Stimulated activated CD8-positive, alpha-beta memory T cell treated with anti-CD3 and anti-CD28 coated beads, Interleukin-12 subunit alpha, Interleukin-12 subunit beta, amount 100 ng/mL, for 4 hours (primary cell): ENCODE data around the gene EP400.

Experiments used
- DNase-seq: peaks from one replicate; pipeline ENCODE4 v3.0.0-alpha.2; 2020; ENCODE audit warnings: low read depth

The EP400 gene

DNA sequence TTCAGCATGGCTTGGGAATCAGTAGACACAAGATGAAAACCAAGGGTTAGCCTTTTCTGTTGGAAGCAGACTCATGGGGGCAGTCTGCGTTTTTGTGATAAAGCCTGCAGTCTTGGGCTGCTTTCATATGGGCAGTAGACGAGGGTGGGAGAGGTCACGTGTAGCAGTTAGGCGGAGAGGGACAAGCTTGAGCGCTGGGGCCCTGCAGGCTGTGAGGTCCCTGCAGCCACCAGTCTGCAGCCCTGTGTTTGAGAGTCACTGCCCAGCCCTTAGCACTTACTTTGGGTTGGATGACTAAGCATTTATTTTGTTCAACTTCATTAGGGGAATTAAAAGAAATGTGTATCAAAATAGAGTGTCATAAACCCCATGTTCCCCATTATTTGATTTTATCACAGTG lies 37.2 kb downstream of the EP400 start:
- no peak for DNase-seq

GRCh38 chr12:131987552-131987951 lies 37.8 kb downstream of the EP400 start:
- DNase-seq, result no peak

DNA sequence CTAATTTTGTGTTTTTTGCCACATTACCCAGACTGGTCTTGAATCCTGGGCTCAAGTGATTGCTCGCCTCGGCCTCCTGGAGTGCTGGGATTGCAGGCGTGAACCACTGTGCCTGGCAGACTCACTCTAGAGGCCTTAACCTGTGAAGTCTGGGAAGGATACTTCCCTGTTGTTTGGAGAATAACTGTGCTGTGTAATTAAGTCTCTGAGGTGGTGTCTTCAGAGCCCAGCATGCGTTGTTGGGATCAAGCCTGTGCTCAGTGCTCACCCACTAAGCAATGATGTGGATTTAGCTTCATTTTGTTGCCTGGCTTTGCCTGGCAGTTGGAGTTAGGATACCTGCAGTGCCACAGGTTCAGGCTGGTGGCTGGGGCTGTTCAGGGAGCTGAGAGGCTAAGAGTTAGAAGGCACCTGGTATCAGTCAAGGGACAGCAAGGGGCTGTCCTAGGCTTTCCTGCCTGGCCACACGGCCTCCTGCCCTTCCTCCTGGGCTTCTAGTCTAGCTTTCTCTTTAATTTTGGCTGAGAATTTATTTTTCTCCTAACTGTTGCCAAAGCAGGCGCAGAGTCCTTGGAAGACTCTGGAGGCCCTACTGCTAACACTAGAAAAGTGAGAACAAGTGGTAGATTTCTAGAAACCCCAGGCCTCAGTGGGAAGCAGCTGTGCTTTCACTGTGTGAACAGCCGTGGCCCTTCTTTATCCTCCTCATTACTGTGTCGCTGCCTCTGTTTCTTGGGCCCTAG lies 38.5 kb downstream of the EP400 start:
- no peak for DNase-seq

GRCh38 chr12:131989021-131989420 lies 39.3 kb downstream of the EP400 start:
- no peak for DNase-seq

- no peak for DNase-seq
These were observed 40.6 kb downstream of the EP400 start for GRCh38 chr12:131990066-131990979.

DNA sequence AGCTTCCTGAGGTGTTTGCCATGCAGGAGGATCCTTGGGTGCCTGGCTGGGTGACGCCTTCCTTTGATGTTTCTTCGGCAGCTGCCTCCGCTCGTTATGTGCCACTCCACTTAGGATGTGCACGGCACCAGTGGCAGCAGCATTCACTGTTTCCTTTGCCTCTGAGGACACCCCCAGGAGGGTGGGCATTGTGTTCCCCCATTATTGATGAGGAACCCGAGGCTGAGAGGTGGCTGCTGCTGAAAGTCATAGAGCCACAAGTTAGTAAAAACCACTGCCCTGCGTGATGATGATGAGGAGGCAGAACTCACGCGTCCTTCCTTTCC lies 41.2 kb downstream of the EP400 start:
- no peak for DNase-seq

DNA sequence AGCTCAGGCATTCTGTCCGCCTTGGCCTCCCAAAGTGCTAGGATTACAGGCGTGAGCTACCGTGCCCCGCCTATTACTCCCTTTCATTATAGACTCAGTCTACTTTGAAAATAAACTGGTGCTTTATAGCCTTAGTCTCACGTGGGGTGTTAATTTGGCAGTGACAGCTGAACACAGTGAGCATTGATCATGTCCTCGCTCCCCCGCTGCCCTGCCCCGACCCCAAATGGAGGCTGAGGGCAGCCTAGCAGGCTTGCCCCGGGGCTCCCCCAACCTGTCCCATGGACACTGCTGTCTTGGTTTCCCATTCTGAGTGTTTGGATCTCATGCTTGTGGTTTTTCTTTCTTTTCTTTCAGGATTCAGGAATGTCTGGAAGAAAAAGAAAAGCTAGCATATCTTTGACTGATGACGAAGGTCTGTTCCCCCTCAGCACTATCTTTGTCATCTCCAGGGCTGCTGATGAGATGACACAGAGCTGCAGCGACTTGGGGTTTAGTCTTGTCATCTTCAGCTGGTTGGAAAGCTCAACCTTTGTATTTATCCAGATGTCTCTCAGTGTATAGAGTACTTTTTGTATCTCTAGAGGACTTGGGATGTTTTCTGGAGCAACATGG lies 42.2 kb downstream of the EP400 start:
- DNase-seq, result no peak

DNA sequence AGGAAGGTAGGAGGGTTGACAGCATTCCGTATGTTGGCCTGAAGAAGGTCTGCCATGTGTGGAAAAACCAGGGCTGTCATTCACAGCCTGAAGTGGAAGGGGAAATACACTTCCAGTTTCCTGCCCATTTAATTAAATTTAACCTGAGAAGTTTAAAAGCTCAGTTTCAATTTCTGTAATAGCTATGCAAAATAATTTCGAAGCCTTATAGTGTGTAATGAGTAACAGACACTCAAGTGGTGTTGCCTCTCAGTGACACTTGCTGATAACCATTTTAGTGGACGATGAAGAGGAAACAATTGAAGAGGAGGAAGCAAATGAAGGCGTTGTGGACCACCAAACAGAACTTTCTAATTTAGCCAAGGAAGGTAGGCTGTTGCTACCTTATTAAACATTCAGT lies 44.8 kb downstream of the EP400 start:
- DNase-seq, result no peak

DNA sequence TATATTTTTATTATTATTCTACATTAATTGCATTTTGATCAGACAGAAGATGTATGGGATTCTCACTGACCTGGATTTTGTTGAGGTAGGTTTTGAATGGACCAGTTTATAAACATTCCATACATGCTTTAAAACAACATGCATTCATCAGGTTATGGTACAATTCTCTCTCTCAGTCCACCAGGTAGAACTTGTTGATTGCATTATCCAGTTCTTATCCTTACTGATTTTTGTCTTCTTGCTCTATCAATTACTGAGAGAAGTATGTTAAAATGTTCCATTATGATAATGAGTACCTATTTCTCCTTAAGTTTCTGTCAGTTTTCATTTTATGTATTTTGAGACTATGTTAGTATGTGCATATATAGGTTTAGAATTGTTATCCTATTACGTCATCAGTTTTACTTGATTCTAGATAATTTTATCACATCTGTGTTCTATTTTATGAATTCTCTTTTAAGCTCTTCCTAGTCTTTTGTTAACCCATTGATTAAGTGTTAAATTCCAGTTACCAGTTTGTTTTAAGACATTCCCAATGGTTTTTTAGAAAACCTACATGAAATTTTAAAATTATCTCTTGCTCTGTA lies 50.6 kb downstream of the EP400 start:
- no peak for DNase-seq

DNA sequence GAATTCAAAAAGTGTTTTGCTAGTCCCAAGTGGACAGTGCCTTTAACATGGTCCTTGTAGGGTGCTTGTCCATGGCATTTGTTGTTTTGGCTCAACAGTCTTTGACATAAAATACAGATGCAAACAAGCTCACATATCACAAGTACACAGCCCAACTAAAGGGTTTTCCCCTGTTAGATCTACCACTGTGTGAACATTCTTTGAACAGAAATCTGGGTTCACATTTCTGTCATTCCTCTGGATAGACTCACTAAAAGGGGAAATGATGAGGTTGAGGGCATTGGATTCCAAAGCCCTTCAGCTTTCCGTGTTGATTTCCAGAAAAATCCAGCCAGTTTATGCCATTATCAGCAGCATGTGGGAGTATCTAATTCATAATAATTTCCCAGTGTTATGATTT lies 54.1 kb downstream of the EP400 start:
- DNase-seq, result no peak

DNA sequence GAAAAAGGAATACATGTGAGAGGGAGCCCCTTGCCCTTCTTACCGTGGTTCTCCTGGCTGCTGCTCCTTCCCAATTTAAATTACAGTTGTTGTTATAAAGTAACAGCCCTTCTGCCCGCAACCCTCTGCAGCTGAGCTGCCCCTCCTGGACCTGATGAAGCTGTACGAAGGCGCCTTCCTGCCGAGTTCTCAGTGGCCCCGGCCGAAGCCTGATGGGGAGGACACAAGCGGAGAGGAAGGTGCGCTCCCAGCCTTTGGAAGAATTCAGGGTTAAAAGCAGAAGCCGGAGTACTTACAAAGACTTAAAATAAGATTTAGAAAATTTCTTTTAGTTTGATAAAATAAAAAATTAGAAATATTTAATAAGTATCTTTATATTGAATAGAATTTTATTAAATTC lies 55.2 kb downstream of the EP400 start:
- DNase-seq, result no peak

- no peak for DNase-seq
These were observed 56.4 kb downstream of the EP400 start for GRCh38 chr12:132006056-132006680.

DNA sequence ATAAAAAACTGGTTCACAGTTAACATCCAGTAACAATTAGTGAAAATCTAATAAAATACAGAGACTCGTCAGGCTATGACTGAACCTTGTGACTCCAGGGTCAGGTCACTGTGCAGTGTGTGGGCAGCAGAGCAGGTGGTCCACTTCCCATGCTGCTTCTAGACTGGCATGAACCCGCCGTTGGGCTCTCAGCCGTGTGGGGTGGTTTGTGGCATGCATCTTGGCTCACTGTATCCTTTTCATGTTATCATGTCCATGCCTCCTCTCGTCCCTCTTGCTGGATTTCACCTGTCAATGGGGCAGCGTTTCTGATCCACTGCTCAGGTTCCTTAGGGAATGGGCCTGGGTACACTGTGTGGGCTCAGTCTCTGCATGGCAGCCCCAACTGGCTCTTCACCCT lies 57.3 kb downstream of the EP400 start:
- DNase-seq, result no peak

GRCh38 chr12:132009336-132009859 lies 59.7 kb downstream of the EP400 start:
- DNase-seq, result no peak

GRCh38 chr12:132012919-132013568 lies 63.3 kb downstream of the EP400 start:
- no peak for DNase-seq

- DNase-seq, result no peak
These were observed 64.6 kb downstream of the EP400 start for GRCh38 chr12:132014092-132014914.

GRCh38 chr12:132014915-132015280 lies 65.2 kb downstream of the EP400 start:
- DNase-seq, result no peak

DNA sequence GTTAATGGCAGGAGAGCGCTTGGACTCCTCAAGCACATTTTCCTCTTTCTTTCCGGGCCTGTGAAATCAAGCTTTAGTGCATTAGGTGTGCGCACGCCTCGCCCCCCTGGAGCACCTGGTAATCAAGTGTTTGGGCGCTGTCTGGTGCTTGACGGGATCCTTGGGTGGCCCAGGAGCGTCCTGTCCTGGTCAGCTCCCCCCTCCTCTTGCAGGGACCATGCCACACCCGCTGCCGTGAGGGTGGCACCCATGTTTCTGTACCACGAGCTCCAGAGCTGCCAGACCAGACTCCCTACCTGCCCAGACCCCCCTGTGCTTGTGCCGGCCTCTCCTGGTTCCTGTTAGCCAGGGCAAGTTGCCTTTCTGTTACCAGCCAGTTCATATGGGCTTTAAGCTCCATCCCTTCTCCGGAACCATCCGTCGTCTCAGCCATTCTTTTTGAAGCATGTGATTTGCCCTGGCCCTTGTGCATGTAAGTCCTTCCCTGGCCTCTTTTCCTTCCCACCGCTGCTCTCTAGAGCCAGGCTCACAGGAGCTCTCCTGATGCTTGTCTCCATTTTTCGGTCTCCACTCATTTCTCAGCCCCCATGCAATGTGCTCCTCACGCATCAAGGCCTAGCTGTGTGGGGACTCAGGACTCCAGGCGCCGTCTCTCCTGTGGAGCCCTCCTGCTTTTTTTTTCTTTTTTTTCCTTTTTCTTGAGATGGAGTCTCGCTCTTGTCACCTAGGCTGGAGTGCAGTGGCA lies 66.1 kb downstream of the EP400 start:
- DNase-seq, result no peak

GRCh38 chr12:132018193-132018916 lies 68.6 kb downstream of the EP400 start:
- DNase-seq, result no peak
